Purkinje cell (primary cell): ENCODE data around the gene SEC24B. TPM values are rescaled to one million over a fixed set of nuclear protein-coding genes. Genes with fewer than 3 reads are reported as not detected.

Experiments
- polyA plus RNA-seq: library from polyadenylated mRNA; unstranded; fragments of >200 nt; fragmentation: Nextera tagmentation; gene quantifications from 2 replicates; pipeline ENCODE4 v1.2.1, GENCODE V29; 2014

Gene SEC24B
- 25.8 TPM in 2 replicates for polyA plus RNA-seq

DNA sequence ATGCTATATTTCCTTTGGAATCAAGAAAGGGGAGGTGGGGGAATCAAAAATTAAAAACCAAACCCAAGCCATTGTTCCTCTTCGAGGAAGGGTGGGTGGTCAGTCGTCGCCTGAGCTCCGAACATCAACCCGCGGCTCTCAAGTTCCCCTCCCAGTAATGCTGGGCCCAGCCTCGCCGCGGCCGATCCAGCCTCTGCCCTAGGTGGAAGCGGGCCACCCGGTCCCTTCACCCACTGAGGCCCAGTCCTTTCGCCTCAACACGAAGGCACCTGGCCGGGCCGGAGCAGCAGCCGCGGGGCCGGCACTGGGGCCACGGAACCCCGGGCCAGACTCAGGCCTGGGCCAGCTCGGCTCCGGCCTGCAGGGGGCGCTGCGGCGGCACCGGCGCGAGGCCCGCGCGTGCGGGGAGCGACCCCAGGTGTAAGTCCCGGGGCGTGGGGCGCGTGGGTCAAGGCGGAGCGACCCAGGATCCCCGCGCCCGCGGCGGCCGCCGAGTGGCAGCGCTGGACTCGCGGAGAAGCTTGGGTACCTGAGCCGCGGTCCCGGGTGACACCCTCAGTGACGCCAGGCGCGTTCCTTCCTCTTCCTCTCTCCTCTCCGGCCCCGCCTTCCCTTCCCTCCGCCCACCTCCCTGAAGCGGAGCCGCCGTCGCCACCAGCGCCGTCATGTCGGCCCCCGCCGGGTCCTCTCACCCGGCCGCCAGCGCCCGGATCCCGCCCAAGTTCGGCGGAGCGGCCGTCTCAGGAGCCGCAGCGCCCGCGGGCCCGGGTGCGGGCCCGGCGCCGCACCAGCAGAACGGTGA is at the start of gene SEC24B:
SEC24B (plus strand) TSS at position 611 of the 802 bp plus-strand sequence; CDS start at position 666, 55 bp downstream.

DNA sequence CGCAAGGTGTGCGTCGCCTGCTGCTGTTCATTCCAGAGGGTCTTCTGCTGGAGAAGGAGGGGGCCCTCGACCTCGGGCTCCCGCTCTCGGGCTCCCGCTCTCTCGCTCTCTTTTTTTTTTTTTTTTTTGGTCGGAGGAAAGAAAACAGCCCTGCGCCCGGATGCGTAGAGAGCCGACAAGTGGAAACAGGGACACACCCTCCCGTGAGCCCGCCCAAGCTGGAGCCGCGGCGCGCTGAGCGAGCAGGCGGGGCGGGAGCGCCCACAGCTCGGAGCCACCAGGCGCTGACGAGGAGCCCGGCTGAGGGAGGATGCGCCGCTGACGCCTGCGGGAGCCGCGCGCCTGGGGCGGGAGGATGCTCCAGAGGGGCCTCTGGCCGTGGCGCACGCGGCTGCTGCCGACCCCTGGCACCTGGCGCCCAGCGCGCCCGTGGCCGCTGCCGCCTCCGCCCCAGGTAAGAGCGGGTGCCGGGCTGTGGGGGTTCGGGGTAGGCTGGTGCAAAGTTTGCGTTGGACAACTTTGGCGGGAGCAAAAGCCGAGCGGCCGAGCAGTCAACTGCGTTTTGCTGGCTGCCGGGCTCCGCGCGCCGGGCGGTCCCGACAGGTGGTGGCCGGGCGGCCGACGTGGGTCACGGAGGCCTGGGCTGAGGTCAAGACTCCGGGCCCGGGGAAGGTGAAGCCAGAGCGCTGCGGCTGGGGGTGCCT is 126.5 kb downstream of the SEC24B start, which contains the start of gene MCUB:
MCUB (plus strand) TSS at position 264 of the 704 bp plus-strand sequence; CDS start at position 356, 92 bp downstream.

Other genes with a start within 250 kb of the SEC24B start
- gene COL25A1, start 131.2 kb upstream of the SEC24B start, polyA plus RNA-seq = 1.0 and 1.5 TPM in 2 replicates
- gene MCUB, start 126.4 kb downstream of the SEC24B start, polyA plus RNA-seq = 2.2 and 3.6 TPM in 2 replicates